NCI-H1694 treated with DMSO at 0.1 percent for 48 hours (cell line): Measurements from ENCODE around the gene MAP3K4.
"Not testable (repeated sequence)": the region's sequence is repeated elsewhere in the genome, so short reads cannot be mapped to it uniquely, and the experiment has no call there.

Experiments used
- DNase-seq: peaks from one replicate; lab custom pipeline; 2025; lab: John Stamatoyannopoulos, UW

MAP3K4 gene

GRCh38 chr6:160972594-160972993 is 19.0 kb upstream of the MAP3K4 start:
- DNase-seq: not testable (repeated sequence)

- DNase-seq: no peak
These were observed 18.0 kb upstream of the MAP3K4 start for GRCh38 chr6:160973311-160974250.

DNA sequence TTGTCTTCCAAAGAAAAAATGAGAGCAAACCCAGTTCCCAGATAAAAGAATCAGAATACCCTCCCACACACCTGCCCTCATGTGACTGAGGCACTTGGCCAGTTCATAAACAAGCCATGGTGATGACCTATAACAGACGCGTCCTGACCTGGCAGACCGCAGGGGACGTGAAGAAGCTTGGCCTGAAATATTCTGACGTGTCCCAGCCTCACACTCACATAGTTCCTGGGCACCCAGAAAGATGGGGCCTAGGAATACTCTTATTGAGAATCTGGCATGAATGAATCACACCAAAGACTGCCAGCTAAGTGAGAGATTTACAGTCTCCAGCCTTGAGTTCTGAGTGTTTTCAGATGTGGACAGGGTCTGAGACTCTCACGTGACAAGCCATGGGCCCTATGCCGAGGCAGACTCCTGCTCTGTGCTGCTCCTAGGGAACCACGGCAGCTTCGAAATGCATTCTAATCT is 17.2 kb upstream of the MAP3K4 start:
- no peak for DNase-seq

DNA sequence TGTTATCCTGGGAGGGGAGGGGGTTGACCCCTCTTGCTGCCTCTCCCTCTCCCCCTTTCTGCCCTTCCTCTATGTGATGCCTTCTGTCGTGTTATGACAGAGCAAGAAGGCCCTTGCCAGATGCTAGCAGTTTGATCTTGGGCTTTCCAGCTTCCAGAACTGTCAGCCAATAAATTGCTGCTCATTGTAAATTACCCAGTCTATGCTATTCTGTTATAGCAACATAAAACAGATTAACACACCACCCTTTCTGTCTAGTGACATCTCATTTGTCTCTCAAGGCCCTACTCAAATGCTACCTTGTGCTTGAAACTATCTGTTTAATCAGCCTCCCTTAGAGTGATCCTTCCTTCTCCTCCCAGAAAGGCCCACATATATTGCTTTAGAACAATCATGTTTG is 16.4 kb upstream of the MAP3K4 start:
- DNase-seq: no peak

DNA sequence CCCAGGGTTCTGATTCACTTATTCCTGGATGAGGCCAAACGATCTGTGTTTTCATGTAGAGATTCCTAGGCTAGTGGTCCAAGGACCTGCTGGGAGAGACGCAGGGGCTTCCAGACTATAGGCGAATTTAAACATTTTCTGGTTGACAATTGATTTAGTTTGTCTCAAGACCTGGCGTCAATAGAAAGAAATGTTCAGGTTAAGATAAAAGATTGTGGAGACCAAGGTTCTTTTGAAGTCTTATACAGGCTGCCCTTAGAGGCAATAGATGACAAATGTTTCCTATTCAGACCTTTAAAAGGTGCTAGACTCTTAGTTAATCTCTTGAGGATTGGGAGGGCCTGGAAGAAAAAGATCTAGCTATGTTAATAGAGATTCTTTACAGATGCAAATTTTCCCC is 15.6 kb upstream of the MAP3K4 start:
- not testable (repeated sequence) for DNase-seq

DNA sequence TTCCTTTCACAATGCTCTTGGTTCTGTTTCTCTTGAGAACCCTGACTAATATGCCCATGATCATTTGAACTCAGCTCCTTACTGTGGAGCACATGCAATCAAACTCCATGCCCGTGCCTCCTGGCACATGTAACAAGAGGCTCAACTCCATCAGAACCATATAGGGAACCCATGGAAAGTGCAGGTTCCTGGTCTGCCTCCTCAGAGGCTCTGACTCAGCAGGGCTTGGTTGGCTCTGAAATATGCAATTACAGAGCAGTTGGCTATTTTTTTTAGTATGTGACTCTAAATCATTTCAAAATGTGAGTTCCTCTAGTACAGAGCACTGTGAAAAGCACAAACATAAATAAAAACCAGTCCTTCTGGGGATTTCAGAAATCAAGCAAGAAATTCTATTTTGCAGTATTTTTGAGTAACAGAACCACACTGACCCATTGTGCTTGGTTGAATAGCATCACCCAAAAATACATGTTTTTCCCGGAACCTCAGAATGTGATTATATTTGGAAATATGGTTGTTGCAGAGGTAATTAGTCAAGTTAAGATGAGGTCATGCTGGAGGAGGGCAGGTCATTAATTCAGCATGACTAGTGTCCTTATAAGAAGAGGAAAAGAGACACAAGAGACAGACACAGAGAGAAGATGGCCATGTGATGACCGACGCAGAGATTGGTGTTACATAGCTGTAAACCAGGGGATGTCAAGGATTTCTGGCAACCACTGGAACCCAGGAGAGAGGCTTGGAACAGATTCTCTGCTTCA is 13.2 kb upstream of the MAP3K4 start:
- DNase-seq: no peak

GRCh38 chr6:160979061-160979708 is 12.4 kb upstream of the MAP3K4 start:
- DNase-seq: no peak

DNA sequence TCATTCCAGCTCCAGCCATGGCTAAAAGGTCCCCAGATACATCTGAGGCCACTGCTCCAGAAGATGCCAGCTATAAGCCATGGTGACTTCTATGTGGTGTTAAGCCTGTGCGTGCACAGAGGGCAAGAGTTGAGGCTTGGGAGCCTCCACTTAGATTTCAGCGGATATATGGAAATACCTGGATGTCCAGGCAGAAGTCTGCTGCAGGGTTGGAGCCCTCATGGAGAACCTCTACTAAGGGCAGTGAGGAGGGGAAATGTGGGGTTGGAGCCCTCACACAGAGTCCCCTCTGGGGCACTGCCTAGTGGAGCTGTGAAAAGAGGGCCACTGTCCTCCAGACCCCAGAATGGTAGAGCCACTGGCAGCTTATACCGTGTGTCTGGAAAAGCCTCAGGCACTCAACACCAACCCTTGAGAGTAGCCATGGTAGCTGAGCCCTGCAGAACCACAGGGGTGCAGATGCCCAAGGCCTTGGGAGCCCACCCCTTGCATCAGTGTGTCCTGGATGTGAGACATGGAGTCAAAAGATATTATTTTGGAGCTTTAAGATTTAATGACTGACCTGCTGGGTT is 8.1 kb upstream of the MAP3K4 start:
- DNase-seq: not testable (repeated sequence)

DNA sequence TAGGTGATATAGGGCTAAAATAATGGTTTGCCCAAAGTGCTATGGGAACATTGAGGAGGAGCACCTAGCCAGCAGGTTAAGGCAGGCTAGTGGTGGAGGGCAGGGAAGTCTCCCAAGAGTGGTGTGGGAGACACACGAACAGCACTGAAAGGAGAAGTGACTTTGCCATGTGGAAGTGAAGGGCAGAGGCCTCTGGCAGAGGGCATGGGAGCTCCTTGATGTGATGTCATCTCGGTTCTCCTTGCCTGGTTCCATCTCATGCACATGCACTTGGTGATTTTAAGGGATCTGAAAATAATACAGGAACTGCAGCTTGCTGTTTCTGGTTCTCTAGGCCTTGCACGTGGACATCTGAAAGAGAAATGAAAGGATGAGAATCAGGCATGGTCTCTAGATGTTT is 4.7 kb upstream of the MAP3K4 start:
- DNase-seq: no peak

DNA sequence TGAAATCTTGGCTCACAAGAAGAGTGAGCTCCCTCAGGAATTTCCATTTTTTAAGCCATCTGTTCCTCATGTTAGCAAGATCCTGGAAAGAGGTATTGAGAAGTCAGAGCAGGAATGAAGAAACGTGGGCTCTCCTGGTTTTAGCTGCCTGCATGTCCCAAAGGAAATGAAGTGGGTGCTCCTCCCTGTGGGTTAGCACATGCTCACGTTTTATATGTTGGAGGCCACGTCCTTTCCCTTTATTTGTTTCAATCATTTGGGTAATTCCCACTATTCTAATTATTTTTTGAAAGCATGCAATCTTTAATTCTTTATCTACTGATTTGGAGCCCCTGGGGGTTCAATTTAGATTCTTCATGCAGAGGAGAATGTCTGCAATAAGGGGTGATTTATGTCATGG is 4.3 kb upstream of the MAP3K4 start:
- DNase-seq: no peak

DNA sequence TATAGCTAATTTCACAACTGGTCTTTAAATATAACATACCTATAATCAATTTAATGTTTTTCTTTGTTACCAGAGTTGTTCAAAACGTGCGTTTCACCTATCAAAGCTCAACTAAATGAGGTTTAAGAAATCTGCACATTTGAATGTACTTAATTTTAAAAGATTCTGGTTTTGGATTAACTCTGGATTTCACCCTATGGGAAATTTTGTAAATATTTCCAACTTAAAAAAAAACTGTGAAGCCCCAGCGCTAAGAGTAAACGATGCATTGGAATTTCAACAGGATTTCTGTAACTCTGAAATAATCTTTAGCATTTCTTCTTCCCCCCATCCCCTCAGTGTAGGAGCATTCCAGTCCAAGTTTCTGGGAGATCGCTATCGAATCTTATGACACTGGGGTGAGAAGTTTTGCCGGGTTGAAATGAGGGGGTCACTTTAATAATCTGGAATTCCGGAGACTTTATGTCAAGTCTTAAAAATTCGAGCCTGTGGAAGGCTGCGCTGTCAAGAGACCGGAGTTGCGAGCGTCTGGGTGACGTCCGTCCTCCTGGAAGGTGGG is 643 bp upstream of the MAP3K4 start:
- no peak for DNase-seq

DNA sequence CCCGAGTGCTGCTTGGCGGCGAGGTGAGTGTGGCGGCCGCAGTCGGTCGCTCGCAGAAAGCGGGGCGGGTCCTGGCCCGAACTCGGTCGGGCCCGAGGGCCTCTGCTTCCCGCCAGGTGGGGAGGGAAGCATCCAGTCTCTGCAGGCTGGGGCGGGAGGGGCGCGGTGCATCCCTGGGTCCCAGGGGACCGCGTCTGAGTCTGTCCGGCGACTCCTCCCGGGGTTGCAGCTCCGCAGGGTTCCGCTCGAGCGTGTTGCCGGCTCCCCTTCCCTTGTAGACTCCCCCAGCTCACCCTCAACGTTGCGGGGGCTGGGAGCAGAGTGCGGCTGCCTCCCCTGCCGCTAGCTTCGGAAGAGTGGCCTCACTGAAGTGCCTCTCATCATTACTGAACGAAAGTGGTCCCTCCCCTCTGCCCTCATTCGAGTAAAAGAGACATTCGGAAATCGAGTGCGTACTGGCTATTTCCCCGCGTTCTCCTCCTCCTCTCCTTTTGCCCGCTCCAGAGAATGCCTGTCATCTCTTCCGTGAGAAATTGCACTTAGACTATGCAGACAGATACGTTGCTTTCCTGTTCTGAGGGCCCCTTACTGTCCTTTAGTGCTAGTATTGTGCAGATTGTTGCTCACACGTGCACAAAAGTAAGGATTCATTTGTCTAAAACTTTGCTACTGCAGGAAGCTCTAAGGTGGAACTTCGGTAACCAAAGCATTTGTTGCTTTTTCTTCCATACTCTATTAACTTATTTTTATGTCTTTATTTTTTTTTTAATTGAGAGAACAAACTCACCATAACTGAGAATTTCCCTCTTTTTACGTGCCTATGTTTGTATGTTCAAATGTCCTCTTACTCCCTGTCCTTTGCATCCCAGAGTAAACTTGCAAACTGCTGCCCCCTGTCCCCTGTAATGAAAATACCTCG is 751 bp downstream of the MAP3K4 start:
- DNase-seq: peak; percentile 67

GRCh38 chr6:160992980-160993314 is 1.4 kb downstream of the MAP3K4 start:
- DNase-seq: no peak

DNA sequence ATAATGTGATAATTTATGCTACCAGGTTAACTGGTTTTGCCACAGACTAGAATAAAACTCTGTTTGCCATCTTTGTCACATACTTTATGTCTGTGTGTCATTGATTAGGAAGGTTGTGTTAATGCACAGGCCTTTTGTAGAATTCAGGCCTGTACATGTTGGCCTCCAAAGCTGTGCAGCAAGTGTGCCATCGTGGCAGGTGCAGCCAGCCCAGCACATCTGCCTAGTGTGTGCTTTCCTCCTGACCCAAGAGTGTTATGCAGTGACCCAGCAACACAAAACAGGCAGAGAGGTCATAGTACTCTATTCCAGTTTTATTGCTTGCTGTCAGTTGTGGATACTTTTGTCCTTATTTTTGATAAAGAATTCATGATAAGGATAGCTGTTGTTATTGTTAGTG is 3.7 kb downstream of the MAP3K4 start:
- no peak for DNase-seq

DNA sequence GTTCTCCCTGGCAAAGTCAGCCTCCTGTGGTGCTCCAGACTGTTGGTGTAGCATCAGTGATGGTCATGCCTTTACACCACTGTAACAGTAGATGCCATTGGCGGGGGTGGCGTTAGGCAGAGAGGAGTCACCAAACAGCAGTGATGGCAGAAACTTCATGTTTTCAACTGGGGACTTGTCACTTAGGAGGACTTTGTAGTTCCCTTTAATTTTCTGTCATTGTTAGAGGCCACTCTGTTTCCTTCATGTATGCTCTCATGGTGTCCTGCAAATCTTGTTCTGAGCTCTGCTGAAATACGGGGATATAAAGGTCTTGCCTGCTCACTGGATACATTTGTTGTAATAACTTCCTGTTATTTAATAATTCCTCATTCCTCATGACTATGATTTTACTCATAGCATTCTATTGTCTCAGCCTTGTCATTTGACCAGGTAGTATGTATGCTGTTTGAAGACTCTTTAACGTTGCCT is 4.6 kb downstream of the MAP3K4 start:
- DNase-seq: no peak

GRCh38 chr6:160998217-160998616 is 6.6 kb downstream of the MAP3K4 start:
- DNase-seq: no peak

- no peak for DNase-seq
These were observed 7.2 kb downstream of the MAP3K4 start for GRCh38 chr6:160998766-160999165.

DNA sequence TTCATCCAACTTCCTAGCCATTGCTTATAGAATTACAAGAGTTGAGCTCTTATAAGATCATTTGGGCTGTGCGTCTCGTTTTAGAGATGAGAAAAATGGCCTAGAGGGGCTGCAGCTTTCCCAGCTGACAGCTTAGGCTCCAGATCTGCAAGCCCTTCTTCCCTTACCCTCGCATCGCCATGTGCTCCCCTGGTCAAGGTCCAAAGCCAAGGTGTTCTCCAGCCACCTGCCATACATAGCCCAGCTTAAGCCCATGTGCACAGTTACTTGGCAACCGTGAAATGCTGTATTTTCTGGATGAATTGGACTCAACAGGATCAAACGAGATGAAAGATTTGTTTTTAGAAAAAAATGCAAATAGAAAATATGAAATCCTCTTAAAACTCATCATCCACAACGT is 7.9 kb downstream of the MAP3K4 start:
- no peak for DNase-seq

DNA sequence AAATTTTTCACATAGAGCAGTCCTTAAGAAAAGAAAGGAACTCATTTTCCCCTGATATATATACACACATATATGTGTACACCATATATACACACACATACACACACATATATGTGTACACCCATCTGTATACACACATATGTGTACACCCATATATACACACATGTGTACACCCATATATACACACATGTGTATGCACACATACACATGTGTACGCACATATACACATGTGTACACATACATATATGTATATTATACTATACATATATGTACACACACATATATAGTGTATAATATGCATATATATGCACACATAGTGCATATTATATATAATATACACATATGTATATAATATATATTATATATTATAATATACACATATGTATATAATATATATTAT is 9.1 kb downstream of the MAP3K4 start:
- DNase-seq: no peak

DNA sequence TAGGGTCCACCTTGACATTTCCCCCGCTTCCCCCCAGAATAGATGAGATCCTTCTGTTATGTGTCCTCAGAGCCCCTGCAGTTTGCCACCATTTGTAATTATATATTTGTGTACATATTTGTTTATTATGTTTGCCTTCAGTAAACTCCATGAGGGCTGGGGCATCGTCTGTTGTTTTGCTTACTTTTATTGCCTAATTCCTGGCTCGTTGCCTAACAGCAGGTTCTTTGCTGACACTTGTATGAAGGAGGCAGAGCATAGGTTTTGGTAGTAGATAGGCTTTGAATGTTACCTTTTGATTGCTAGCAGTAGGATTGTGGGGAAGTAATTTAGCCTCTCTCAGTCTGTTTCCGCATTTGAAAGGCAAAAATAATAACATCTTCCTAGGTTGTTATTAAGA is 9.9 kb downstream of the MAP3K4 start:
- DNase-seq: no peak

DNA sequence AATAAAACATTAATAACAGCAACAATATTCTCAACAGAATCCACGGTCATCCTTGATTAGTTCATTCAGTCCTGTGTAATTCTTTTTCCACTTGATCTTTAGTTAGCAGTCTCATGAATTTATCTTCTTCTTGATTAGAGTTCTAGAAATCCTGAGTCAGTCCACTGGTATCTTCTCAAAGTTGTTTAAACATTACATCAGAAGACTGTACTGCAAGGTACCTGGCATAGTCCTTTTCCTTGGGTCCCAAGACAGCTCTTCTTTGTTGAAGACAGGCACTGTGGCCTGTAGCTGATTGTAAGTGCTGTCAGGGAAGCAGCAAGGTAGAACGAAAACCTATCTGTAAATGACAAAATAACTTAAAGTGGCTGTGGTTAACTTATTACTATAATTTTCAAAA is 11.8 kb downstream of the MAP3K4 start:
- DNase-seq: no peak
